ENCODE results near the gene RLN3. TPM values are rescaled to one million over a fixed set of nuclear protein-coding genes. Genes with fewer than 3 reads are reported as not detected.

Gene RLN3
- total and polyA plus RNA-seq, 10 of the 15 experiments (the other 5 are each of a cell fraction or from before 2014, with no cell fraction given): not detected

DNA sequence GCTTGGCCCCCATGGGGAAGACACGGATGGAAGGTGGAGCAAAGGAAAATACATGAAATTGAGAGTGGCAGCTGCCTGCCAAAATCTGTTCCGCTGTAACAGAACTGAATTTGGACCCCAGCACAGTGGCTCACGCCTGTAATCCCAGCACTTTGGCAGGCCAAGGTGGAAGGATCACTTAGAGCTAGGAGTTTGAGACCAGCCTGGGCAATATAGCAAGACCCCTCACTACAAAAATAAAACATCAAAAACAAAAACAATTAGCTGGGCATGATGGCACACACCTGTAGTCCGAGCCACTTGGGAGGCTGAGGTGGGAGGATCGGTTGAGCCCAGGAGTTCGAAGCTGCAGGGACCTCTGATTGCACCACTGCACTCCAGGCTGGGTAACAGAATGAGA is 24.5 kb downstream of the RLN3 start:
- Histone ChIP-seq H3K36me3 (ENCODE audit: control insufficient read depth in 2 of 2, insufficient read depth in 2 of 2, low read length in 1 of 2) (peaks cover 8 to 12% of the 10 kb centered on the region in 2 experiments; a peak in 3 of 4 replicates), H3K4me2 (ENCODE audit: control insufficient read depth, insufficient read depth) (no peak overlapping the region), H3K4me1 (ENCODE audit: control insufficient read depth, insufficient read depth, low read length) (no peaks in the 10 kb centered on the region), H2AFZ (ENCODE audit: control insufficient read depth, low read depth, low read length) (no peak overlapping the region), H3K79me2 (ENCODE audit: control insufficient read depth, insufficient read depth, low read length) (no peaks in the 10 kb centered on the region), H3K9ac (ENCODE audit: control insufficient read depth, insufficient read depth, low read length) (no peak overlapping the region), H3K27ac (ENCODE audit: control insufficient read depth, insufficient read depth) (no peak overlapping the region), H4K20me1 (ENCODE audit: control insufficient read depth, insufficient read depth) (no peaks in the 10 kb centered on the region), H3K27me3 (replicated peaks in 1 of 2; ENCODE audit: control insufficient read depth in 2 of 2, insufficient read depth in 2 of 2, low read length in 1 of 2) (no peaks in the 10 kb centered on the region; a peak in 1 of 4 replicates), H3K4me3 (no peak overlapping the region), H3K9me3 (replicated peaks; ENCODE audit: control insufficient read depth, insufficient read depth, low read length) (peaks cover 2% of the 10 kb centered on the region; the same call in 1 of the 3 replicates)
- ChIA-PET POLR2A (interaction anchor here (0.6 to 1.5 kb wide), 3 partner anchors 21 to 217 kb away, joined by 3 to 5 read pairs (median 3); partner anchors contain the start of genes IL27RA and RFX1), SMC1A (ENCODE audit: uncharacterized antibody, unreplicated experiment) (interaction anchor here (0.5 to 1.2 kb wide), 4 partner anchors 10 to 54 kb away, joined by 3 to 6 read pairs (median 3); partner anchors contain the start of genes MISP3 and RFX1), RAD21 (ENCODE audit: unreplicated experiment) (interaction anchor here (0.7 to 1.0 kb wide), 2 partner anchors 69 to 91 kb away, joined by 3 read pairs; no protein-coding TSS in a partner anchor), CTCF (interaction anchor here (0.5 to 2.4 kb wide), 5 partner anchors 9 to 173 kb away, joined by 3 to 14 read pairs (median 4); no protein-coding TSS in a partner anchor)
- ATAC-seq (no peak), FAIRE-seq (no peak), DNase-seq (ENCODE audit: low read depth, low spot score) (no peak)
- BruUV-seq (replicated peaks): TSS peak; percentile 95
- 84% methylated on average over 6 of the region's 6 CpGs for WGBS (ENCODE audit: insufficient coverage, insufficient replicate concordance, low lambda C conversion rate, missing lambda C conversion rate)
- intact Hi-C loops (cut with micrococcal nuclease; ENCODE audit: unreplicated experiment): no loop called here
- in situ Hi-C loops (cut with MboI): loop anchor here (25.0 kb wide), 1 partner anchor 765 kb away; no protein-coding TSS in a partner anchor
- TF ChIP-seq ZNF687 (IDR thresholded peaks at IDR 0.05) (no peak), CBX3 (IDR thresholded peaks at IDR 0.05; ENCODE audit: borderline replicate concordance, low read depth) (no peak), RFX5 (IDR thresholded peaks at IDR 0.05; ENCODE audit: low read depth, low read length) (no peak), RB1 (IDR thresholded peaks at IDR 0.05; ENCODE audit: borderline replicate concordance) (no peak), PBX3 (IDR thresholded peaks at IDR 0.05; ENCODE audit: insufficient replicate concordance, low read depth, low read length) (no peak), ZNF207 (IDR thresholded peaks at IDR 0.05; ENCODE audit: borderline replicate concordance) (no peak)
